ENCODE data around the gene GRK5. TPM values are rescaled to one million over a fixed set of nuclear protein-coding genes. Genes with fewer than 3 reads are reported as not detected.

The GRK5 gene
- total RNA-seq, 1 experiment from 2014 or later, result 1.2 TPM

DNA sequence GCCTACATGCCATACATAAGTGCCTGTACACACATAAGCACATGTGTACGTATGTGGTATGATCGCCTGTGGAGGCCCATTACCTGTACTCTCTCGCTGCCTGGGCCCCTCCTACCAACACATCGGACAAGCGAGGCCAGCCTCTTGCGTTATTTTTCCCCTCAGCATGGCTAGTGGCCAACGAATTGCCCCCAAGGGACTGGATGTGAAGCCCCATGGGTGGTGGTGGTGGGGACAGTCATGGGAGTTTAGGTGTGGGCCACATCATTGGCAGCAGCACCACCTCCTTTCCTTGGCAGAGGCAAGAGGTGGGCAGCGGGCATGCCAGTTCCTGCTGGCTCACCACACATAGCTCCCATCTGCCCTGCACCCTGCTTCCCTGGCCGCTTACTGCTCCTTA lies 10.0 kb downstream of the GRK5 start:
- no peak overlapping the region for H2AK5ac ChIP-seq (ENCODE audit: insufficient read length, low read length)
- H3K4ac ChIP-seq (ENCODE audit: low read depth, low read length), result no peak overlapping the region
- no peak overlapping the region for H3K27ac ChIP-seq (ENCODE audit: insufficient read length, low read depth, low read length)
- no peak overlapping the region for H3K23ac ChIP-seq (ENCODE audit: insufficient read length, low read depth, low read length)
- H3K4me3 Mint-ChIP-seq, result no peak overlapping the region
- H2BK20ac ChIP-seq (ENCODE audit: low read depth, low read length, poor library complexity, severe bottlenecking), result no peak overlapping the region
- no peak overlapping the region for H3K27ac Mint-ChIP-seq
- H2BK120ac ChIP-seq (ENCODE audit: low read depth, low read length, poor library complexity, severe bottlenecking), result no peak overlapping the region
- no peaks in the 10 kb centered on the region for H3K9me3 ChIP-seq (ENCODE audit: control insufficient read depth, low read depth, low read length)
- no peaks in the 10 kb centered on the region for H3K36me3 Mint-ChIP-seq (ENCODE audit: insufficient read depth in 1 of 3, low read depth in 3 of 3)
- H4K5ac ChIP-seq (ENCODE audit: insufficient read length, low read depth, low read length), result no peak overlapping the region
- H3K9ac ChIP-seq (ENCODE audit: extremely low read depth, insufficient read length, low read length), result no peak overlapping the region
- H3K9me3 Mint-ChIP-seq, result no peaks in the 10 kb centered on the region; a peak in 1 of 5 replicates
- H3K4me2 ChIP-seq (ENCODE audit: insufficient read depth, insufficient read length, low read length), result no peak overlapping the region
- no peaks in the 10 kb centered on the region for H3K27me3 Mint-ChIP-seq (ENCODE audit: low read depth)
- WGBS (ENCODE audit: extremely low coverage, insufficient read length, low lambda C conversion rate), result no CpG with 5 or more reads among the region's 9 CpGs
- H4K91ac ChIP-seq (ENCODE audit: insufficient read length, low read depth, low read length), result no peak overlapping the region
- H3K79me1 ChIP-seq (ENCODE audit: insufficient read depth, low read depth, low read length, poor library complexity, severe bottlenecking), result no peaks in the 10 kb centered on the region
- no peaks in the 10 kb centered on the region for H3K79me2 ChIP-seq (ENCODE audit: insufficient read depth, low read length)
- TF ChIP-seq, protein P1, sequence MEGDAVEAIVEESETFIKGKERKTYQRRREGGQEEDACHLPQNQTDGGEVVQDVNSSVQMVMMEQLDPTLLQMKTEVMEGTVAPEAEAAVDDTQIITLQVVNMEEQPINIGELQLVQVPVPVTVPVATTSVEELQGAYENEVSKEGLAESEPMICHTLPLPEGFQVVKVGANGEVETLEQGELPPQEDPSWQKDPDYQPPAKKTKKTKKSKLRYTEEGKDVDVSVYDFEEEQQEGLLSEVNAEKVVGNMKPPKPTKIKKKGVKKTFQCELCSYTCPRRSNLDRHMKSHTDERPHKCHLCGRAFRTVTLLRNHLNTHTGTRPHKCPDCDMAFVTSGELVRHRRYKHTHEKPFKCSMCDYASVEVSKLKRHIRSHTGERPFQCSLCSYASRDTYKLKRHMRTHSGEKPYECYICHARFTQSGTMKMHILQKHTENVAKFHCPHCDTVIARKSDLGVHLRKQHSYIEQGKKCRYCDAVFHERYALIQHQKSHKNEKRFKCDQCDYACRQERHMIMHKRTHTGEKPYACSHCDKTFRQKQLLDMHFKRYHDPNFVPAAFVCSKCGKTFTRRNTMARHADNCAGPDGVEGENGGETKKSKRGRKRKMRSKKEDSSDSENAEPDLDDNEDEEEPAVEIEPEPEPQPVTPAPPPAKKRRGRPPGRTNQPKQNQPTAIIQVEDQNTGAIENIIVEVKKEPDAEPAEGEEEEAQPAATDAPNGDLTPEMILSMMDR (conservative IDR thresholded peaks at IDR 0.05), result no peak
- H3K4me1 ChIP-seq (ENCODE audit: insufficient read depth, low read length), result peaks cover 8% of the 10 kb centered on the region; the same call in 1 of the 2 replicates
- H3K27me3 ChIP-seq (ENCODE audit: insufficient read depth, low read length), result no peaks in the 10 kb centered on the region
- no peak for DNase-seq
- no peak overlapping the region for H3K18ac ChIP-seq (ENCODE audit: insufficient read length, low read depth, low read length)
- H2BK5ac ChIP-seq (ENCODE audit: insufficient read length, low read length), result no peak overlapping the region
- no peak overlapping the region for H4K8ac ChIP-seq (replicated peaks; ENCODE audit: insufficient read length, low read depth, low read length)
- no peak overlapping the region for H2BK15ac ChIP-seq (ENCODE audit: low read depth, low read length)
- H3T11ph ChIP-seq (ENCODE audit: low read length), result no peak overlapping the region
- H3K23me2 ChIP-seq (ENCODE audit: insufficient read length, low read depth, low read length, poor library complexity, severe bottlenecking), result no peaks in the 10 kb centered on the region
- no peak overlapping the region for H3K14ac ChIP-seq (ENCODE audit: insufficient read depth, low read length)
- no peaks in the 10 kb centered on the region for H4K20me1 ChIP-seq (ENCODE audit: control insufficient read depth, insufficient read depth, insufficient read length)
- peaks cover 17 to 23% of the 10 kb centered on the region in 2 experiments for H3K4me1 Mint-ChIP-seq
- no peak overlapping the region for H3K56ac ChIP-seq (ENCODE audit: insufficient read length, low read depth, low read length)
- no peak overlapping the region for H2BK12ac ChIP-seq (ENCODE audit: insufficient read length, low read depth, low read length)
- no peak overlapping the region for H2AFZ ChIP-seq (ENCODE audit: low read length)

All from H9 (cell line).